HepG2 (cell line): Measurements from ENCODE around the gene NEDD8. TPM values are rescaled to one million over a fixed set of nuclear protein-coding genes. Genes with fewer than 3 reads are reported as not detected.

Experiments
- ATAD3A ChIP-seq: sonication (generic); formaldehyde crosslinking; IDR thresholded peaks from 2 replicates; pipeline ENCODE4 v1.4.0; 2020; ENCODE audit warnings: missing genetic modification reagents
- FOSL1 ChIP-seq: sonication (generic); formaldehyde crosslinking; IDR thresholded peaks from 2 replicates; pipeline ENCODE4 v1.9.0; 2021; ENCODE audit warnings: missing genetic modification reagents, borderline replicate concordance
- IRF1 ChIP-seq: sonication (generic); formaldehyde crosslinking; IDR thresholded peaks from 2 replicates; pipeline ENCODE4 v1.4.0; 2020; ENCODE audit warnings: low read depth, mild to moderate bottlenecking, missing genetic modification reagents
- PRDM4 ChIP-seq: sonication (generic); formaldehyde crosslinking; IDR thresholded peaks from 2 replicates; pipeline ENCODE4 v1.9.0; 2021; ENCODE audit warnings: missing genetic modification reagents, borderline replicate concordance
- RBM22 ChIP-seq: fragments of 200-400 bp; formaldehyde crosslinking; optimal IDR thresholded peaks from 2 replicates; pipeline ENCODE3; 2017; ENCODE audit warnings: mild to moderate bottlenecking, low read length, moderate library complexity
- TEAD2 ChIP-seq: sonication (generic); formaldehyde crosslinking; IDR thresholded peaks from 2 replicates; pipeline ENCODE4 v1.9.0; 2021; ENCODE audit warnings: missing genetic modification reagents
- ZHX1 ChIP-seq: sonication (generic); formaldehyde crosslinking; IDR thresholded peaks from 2 replicates; pipeline ENCODE4 v1.8.1; 2022; ENCODE audit warnings: low read depth, mild to moderate bottlenecking, missing genetic modification reagents
- ZNF264 ChIP-seq: sonication (generic); formaldehyde crosslinking; IDR thresholded peaks from 2 replicates; pipeline ENCODE4 v1.4.0; 2020; ENCODE audit warnings: missing genetic modification reagents
- ZNF407 ChIP-seq: sonication (generic); formaldehyde crosslinking; IDR thresholded peaks from one replicate; pipeline ENCODE4 v1.5.1; 2020; ENCODE audit warnings: mild to moderate bottlenecking, missing genetic modification reagents; ENCODE audit errors: not compliant biosample characterization
- ZNF569 ChIP-seq: sonication (generic); formaldehyde crosslinking; IDR thresholded peaks from 2 replicates; pipeline ENCODE4 v1.5.0; 2020; ENCODE audit warnings: mild to moderate bottlenecking, missing genetic modification reagents, moderate library complexity, borderline replicate concordance
- ZNF576 ChIP-seq: sonication (generic); formaldehyde crosslinking; IDR thresholded peaks from 2 replicates; pipeline ENCODE4 v1.4.0; 2020; ENCODE audit warnings: mild to moderate bottlenecking, missing genetic modification reagents
- polyA plus RNA-seq, 8 experiments: library from polyadenylated mRNA; depleted of rRNA in 3 of 8; stranded (reverse) in 7 of 8; unstranded in 1 of 8; fragments of >200 nt; fragmentation: Illumina TruSeq in 4 of 8; extraction: Trizol in 4 of 8; gene quantifications; 2 replicates each; pipeline versions ENCODE4 v1.2.1 to v1.2.3, GENCODE V29; 2011 to 2016; ENCODE audit warnings: low read depth in 4 of 8, missing spikeins in 1 of 8, mixed read lengths in 1 of 8; ENCODE audit not compliant: insufficient read depth in 1 of 8
- total RNA-seq, 5 experiments: library from RNA; depleted of rRNA; stranded (reverse); fragments of >200 nt; fragmentation: Illumina TruSeq; extraction: Trizol; gene quantifications; 2 replicates each; pipeline ENCODE4 v1.2.3, GENCODE V29; 2016; ENCODE audit warnings: low read depth in 1 of 5

NEDD8 gene
- total and polyA plus RNA-seq, 2 of the 13 experiments (the other 11 are each of a cell fraction or from before 2014, with no cell fraction given), result 535 to 713 TPM

- peak; percentile 97 for TF ChIP-seq ZHX1 (CRISPR knock-in tag)
- peak; percentile 84; the same call in 1 of the 2 replicates for TF ChIP-seq TEAD2
- peak; percentile 90 for TF ChIP-seq RBM22
- TF ChIP-seq PRDM4, result no peak; the same call in 1 of the 2 replicates
- TF ChIP-seq ATAD3A, result peak; percentile 48; the same call in 1 of the 2 replicates
- peak; percentile 93; the same call in 1 of the 2 replicates for TF ChIP-seq ZNF264 (CRISPR knock-in tag)
- TF ChIP-seq FOSL1, result 0 out of 2 replicates have a peak, but pooled peaks have one; percentile 36
- TF ChIP-seq ZNF576 (CRISPR knock-in tag), result peak; percentile 25
- peak; percentile 98; the same call in 1 of the 2 replicates for TF ChIP-seq ZNF569 (CRISPR knock-in tag)
- peak; percentile 98 for TF ChIP-seq ZNF407 (CRISPR knock-in tag)
- TF ChIP-seq IRF1, result peak; percentile 84
Observed at GRCh38 chr14:24212924-24213865, 19.0 kb downstream of the NEDD8 start, which contains the start of gene CHMP4A (continued).
